ENCODE data around the gene ZNF804A.
"Not testable (repeated sequence)": the region's sequence is repeated elsewhere in the genome, so short reads cannot be mapped to it uniquely, and the experiment has no call there.

The ZNF804A gene

GRCh38 chr2:184729581-184729980 is 131.3 kb downstream of the ZNF804A start:
- no peak for DNase-seq

- no peak for DNase-seq
These were observed 132.0 kb downstream of the ZNF804A start for GRCh38 chr2:184730288-184730687.

- DNase-seq: no peak
These were observed 136.0 kb downstream of the ZNF804A start for GRCh38 chr2:184734338-184734737.

GRCh38 chr2:184735611-184736010 is 137.3 kb downstream of the ZNF804A start:
- DNase-seq: no peak

GRCh38 chr2:184743096-184743495 is 144.8 kb downstream of the ZNF804A start:
- no peak for DNase-seq

- no peak for DNase-seq
These were observed 157.8 kb downstream of the ZNF804A start for GRCh38 chr2:184756161-184756560.

- DNase-seq: no peak
These were observed 158.6 kb downstream of the ZNF804A start for GRCh38 chr2:184756885-184757284.

GRCh38 chr2:184759557-184760255 is 161.4 kb downstream of the ZNF804A start:
- DNase-seq: not testable (repeated sequence)

- no peak for DNase-seq
These were observed 162.6 kb downstream of the ZNF804A start for GRCh38 chr2:184760931-184761330.

- no peak for DNase-seq
These were observed 167.0 kb downstream of the ZNF804A start for GRCh38 chr2:184765112-184765895.

- no peak for DNase-seq
These were observed 168.7 kb downstream of the ZNF804A start for GRCh38 chr2:184767059-184767458.

GRCh38 chr2:184769023-184769422 is 170.7 kb downstream of the ZNF804A start:
- DNase-seq: no peak

- no peak for DNase-seq
These were observed 171.4 kb downstream of the ZNF804A start for GRCh38 chr2:184769686-184770085.

GRCh38 chr2:184779777-184780176 is 181.4 kb downstream of the ZNF804A start:
- DNase-seq: no peak

GRCh38 chr2:184780384-184780783 is 182.1 kb downstream of the ZNF804A start:
- DNase-seq: no peak

- DNase-seq: no peak
These were observed 182.6 kb downstream of the ZNF804A start for GRCh38 chr2:184780944-184781343.

GRCh38 chr2:184783576-184783975 is 185.2 kb downstream of the ZNF804A start:
- DNase-seq: no peak

- DNase-seq: no peak
These were observed 194.8 kb downstream of the ZNF804A start for GRCh38 chr2:184793176-184793575.

GRCh38 chr2:184799379-184799778 is 201.1 kb downstream of the ZNF804A start:
- no peak for DNase-seq

GRCh38 chr2:184814421-184814820 is 216.1 kb downstream of the ZNF804A start:
- DNase-seq: no peak

- DNase-seq: no peak
These were observed 217.5 kb downstream of the ZNF804A start for GRCh38 chr2:184815824-184816223.

GRCh38 chr2:184824597-184824996 is 226.3 kb downstream of the ZNF804A start:
- DNase-seq: no peak

GRCh38 chr2:184830531-184830930 is 232.2 kb downstream of the ZNF804A start:
- DNase-seq: no peak

GRCh38 chr2:184834699-184835397 is 236.5 kb downstream of the ZNF804A start:
- no peak for DNase-seq
